GM21529 (cell line): ENCODE measurements around the gene IRAK3.
"Not testable (repeated sequence)": the region's sequence is repeated elsewhere in the genome, so short reads cannot be mapped to it uniquely, and the experiment has no call there.

ENCODE experiments used
- ATAC-seq: cut with Tn5 transposase; IDR thresholded peaks from one replicate; pipeline ENCODE4 v1.9.1; 2021; ENCODE audit not compliant: unreplicated experiment

Gene IRAK3

DNA sequence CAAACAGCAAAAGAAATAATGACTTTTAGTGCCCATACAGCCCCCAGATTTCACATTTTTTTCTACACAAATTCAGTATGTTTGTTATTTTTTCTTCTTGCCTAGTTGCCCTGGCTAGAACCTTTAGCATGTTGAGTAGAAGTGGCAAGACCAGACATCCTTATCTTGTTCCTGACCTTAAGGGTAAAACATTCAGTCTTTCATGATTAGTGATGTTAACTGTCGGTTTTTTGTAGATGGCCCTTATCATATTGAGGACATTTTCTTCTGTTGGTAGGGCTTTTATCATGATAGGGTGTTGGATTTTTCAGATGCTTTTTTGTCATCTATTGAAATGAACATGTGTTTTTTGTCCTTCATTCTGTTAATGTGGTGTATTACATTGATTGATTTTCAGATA lies 17.1 kb downstream of the IRAK3 start:
- ATAC-seq = no peak

DNA sequence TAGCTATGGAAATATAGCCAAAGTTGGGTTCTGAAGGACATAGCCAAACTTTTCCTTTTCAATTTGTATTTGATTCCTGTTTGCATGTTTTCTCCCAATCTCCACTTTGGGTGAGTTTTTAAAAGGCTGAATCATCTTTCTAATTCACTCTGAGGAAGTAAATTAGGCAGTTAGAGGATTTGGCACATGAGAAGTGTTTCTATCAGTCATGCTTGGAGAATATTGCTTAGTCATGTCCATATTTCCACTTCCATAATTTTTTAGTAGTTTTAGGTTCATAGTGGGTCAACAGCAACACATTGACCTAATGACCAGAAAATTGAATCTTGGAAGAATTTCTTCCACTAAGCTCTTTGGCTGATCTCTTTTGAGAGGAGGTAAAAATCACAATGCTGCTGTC lies 21.8 kb downstream of the IRAK3 start:
- no peak for ATAC-seq

DNA sequence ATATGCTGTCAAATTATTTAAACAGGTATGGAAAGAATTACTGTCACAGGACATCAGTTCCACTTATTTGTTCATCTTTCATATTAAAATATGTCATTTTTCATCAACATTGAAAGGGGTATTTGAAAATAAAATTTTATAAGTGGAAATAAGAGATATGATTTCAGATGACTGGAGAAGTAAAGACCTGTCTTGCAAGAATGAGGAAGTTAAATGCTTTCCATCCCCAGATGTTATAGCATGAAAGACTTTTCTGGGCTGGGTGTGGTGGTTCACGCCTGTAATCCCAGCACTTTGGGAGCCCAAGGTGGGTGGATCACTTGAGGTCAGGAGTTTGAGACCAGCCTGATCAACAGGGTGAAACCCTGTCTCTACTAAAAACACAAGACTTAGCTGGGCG lies 22.6 kb downstream of the IRAK3 start:
- not testable (repeated sequence) for ATAC-seq

DNA sequence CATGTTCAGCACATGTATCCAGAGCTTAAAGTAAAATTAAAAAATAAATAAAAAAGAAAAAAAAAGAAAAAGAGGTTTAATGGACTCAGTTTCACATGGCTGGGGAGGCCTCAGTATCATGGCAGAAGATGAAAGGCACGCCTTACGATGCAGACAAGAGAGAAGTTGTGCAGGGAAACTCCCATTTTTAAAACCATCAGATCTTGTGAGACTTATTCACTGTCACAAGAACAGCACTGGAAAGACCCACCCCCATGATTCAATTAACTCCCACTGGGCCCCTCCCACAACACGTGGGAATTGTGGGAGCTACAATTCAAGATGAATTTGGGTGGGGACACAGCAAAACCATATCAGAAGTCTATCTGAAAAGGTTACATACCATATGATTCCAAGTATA lies 24.0 kb downstream of the IRAK3 start:
- ATAC-seq = not testable (repeated sequence)

DNA sequence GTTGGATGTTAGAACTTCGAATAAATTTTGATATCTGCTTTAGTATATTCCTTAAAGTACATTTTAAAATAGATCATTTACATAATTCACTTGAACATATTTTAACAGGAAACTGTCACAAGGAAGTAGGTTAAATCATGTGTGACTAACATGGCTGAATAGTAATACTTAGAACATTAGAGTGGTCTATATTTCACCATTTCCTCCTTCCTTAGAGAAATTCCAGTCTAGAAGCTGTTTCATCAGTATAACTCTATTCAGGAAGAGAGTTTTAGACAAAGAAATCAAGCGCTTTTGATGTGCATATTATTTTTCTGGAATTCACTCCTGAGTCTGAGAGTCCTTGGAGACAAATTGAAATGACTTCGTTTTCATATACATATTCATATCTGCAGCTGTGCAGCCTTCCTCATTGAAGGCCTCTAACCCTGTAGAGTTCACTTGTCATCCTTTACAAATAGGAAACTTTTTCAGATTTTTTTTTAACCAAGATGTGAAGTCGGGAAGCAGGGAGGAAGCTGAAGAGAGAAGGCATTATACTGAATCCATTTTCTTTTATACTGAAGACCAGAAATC lies 28.4 kb downstream of the IRAK3 start:
- ATAC-seq = no peak

DNA sequence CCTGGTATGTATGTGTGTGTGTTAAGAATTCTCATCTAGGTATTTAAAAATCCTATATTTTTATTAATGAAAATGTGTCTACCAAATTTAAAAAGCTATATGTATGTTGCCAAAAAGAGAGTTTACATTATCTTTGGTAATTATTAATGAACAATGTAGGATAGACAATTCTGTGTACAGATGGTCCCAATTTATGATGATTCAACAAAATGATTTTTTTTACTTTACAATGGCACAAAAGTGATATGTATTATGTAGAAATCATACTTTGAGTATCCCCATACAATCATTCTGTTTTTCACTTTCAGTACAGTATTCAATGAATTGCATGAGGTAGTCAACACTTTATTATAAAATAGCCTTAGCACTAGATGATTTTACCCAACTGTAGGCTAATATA lies 39.4 kb downstream of the IRAK3 start:
- ATAC-seq = no peak

DNA sequence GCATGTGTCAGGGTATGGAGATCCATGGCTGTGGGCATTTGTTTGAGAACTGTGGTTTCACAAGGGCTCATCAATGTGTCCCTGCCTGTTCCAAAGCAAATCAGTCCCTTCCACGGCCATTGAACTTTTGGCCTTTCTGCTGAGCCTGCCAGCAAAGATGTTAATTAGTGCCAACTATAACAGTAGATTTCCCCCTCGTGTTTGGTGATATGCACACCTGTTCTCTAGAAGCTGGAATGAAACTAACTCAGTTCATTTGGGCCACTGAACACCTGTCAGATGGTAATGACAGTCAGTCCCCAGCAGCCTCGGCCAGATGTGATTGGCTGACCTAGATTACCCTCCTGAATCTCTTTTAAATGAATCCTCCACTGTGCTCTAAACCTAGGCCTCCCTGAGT lies 43.2 kb downstream of the IRAK3 start:
- peak; percentile 30 for ATAC-seq

DNA sequence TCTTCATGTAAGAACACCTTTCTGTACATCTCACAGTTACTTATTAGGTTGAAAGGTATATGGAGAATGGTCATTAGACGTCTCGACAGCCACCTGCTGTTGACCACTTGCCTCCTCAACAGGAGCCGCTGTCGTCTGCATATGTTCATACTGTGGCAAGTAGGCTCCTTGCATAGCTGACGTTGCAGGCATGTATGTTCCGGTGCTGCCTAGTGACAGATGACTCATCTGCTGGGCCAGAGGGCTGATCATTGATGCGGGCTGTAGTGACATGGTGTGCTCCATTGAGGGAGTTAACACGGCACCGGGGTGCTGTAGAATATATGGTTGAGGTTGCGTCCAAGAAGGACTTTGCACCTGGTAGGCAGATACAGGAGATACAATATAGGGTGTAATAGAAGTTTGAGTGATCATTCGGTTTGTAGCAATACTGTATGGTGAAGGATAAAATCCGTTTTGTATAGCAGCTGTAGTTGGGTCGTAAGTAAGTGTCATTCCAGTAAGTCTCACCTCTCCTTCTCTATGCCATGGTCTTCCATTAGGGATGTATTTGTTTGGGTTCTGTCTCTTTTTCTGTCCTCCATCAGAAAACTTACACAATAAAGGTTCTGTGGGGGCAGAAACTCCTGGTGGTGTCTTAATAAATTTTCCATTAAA lies 45.2 kb downstream of the IRAK3 start:
- peak; percentile 97 for ATAC-seq

DNA sequence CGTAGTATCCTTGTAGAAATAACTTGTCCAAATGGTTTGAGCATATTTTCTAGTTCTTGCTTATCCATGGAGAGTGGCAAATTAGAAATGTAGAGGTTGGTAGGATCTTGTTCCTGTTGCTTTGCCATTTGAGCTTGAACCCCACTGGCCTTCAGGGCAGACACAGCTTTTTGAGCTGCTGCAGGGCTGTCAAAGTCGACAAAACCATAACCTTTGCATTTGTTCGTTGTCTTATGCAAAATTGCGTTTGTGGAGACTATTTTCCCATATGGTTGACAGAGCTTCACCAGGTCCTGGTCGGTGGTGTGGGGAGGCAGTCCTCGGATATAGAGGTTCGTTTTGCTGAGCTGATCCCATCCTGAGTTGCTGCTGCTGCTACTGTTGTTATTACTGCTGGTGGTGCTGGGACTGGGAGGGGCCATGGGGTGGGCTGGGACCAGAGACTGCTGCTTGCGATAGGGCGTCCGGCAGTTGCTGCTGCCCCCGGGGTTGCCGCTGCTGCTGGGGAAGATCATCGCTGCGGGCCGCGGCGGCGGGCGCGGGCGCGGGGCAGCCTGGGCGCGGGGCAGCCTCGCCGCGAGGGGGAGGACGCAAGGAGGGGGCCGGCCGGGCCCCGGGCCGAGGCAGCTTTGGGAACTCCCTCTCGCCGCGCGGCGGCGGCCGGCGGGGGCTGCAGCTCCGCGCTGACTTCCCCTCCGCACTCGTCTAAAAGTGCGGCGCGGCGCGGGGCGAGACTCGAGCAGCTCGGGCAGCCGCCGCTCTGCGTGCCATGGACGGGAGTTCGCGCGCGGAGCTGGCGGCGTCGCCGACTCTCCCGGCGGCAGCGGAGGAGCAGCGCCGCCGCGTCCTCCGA lies 46.0 kb downstream of the IRAK3 start:
- peak; percentile 38 for ATAC-seq

DNA sequence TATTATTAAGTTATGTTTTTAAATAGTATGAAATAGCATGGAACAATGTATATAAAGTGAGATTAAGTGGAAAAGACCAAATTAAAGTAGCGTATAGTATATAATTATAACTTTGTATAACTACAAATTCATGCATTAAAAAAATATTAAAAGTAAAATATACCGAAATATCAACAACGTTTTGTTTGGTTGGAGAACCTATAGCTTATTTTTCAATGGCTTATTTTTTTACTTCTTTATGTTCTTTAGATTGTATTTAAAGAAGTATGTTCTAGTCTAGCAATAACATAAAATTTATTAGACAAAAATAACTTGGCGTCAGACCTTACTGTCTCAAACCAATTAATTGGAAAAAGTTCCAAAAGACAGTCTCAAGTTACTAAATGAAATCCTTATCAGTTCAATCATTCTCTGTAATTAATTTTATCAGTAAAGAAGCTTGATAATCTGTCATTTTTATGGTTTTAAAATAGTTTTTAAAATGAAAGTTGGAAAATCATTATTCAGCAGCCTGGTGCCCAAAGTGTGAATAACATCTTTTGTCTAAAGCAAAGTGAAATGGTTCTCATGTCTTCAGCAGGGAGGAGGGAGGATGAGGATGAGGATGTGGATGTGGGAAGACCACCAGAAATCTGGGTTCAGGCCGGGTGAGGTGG lies 46.7 kb downstream of the IRAK3 start:
- ATAC-seq = no peak

DNA sequence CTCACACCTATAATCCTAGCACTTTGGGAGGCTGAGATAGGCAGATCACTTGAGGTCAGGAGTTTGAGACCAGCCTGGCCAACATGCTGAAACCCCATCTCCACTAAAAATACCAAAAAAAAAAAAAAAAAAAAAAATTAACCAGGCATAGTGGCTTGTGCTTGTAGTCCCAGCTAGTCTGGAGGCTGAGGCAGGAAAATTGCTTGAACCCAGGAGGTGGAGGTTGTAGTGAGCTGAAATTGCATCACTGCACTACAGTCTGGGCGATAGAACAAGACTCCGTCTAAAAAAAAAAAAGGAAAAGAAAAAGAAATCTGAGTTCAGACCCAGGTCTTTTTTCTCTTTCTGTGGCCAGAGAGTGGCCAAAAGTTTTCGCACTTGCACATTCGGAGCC lies 47.3 kb downstream of the IRAK3 start:
- ATAC-seq = not testable (repeated sequence)

DNA sequence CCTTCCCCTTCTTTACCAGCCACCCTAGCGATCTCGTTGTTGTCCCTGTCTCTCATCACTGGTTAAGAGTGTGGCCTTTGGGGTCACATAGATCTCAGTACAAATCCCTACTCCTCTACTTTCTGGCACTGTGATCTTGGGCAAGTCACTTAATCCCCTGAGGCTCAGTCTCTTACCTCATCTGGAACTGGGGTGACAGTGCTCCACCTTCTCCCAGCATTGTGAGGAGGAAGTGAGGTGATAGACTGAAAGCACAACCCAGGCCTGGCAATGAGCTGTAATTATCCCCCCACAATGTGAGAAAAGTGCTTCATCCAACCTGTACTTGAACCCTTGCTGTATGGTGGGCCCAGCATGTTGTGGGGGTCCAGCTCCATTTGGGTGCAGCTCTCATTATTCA lies 48.0 kb downstream of the IRAK3 start:
- ATAC-seq = no peak

DNA sequence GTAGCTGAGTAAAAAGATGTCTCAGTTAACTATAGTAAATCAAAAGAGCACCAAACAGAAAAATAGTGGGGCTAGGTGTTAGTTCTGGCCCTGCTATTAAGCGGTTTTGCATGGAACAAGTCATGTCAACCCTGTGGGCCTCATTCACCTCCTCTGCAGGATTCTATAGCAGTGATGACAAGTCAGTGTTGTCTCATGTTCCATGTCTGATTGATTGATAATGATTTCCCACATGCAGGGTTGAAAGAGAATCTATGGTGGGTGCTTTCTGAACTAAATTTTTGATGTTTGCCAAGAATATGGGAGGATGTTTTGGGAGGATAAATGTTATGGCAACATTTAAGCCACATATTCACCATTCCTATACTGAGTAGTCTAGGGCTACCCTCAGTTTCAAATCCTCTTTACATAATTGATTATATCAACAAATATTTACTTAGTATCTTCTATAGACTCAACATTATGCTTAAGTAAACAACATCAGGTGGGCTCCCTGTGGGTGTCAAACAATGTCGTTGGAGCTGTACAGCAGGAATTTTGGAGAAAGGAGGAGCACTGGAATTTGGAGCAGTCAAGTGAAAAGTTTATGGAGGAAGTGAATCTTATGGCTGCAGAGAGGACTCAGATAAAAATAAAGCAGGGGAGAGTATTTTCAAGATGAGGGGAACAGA lies 48.6 kb downstream of the IRAK3 start:
- no peak for ATAC-seq

DNA sequence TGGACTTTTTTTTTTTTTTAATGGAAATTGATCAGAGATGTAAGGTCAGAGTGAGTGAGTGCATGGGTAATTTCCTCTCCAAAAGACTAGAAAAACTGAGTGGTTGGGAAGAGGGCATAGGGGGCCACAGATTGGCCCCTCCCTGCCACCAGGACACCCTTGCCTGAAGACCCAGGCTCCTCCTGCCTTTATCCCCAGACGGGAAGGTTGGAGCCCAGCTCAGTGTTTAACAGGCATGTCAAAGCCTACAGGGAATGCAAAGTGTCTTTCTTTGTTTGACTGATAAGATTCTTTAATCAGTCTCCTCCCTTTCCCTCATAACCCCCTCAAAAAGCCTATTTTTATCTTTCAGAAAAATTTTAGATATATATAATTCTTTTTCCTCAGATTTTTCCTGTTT lies 50.3 kb downstream of the IRAK3 start:
- no peak for ATAC-seq

DNA sequence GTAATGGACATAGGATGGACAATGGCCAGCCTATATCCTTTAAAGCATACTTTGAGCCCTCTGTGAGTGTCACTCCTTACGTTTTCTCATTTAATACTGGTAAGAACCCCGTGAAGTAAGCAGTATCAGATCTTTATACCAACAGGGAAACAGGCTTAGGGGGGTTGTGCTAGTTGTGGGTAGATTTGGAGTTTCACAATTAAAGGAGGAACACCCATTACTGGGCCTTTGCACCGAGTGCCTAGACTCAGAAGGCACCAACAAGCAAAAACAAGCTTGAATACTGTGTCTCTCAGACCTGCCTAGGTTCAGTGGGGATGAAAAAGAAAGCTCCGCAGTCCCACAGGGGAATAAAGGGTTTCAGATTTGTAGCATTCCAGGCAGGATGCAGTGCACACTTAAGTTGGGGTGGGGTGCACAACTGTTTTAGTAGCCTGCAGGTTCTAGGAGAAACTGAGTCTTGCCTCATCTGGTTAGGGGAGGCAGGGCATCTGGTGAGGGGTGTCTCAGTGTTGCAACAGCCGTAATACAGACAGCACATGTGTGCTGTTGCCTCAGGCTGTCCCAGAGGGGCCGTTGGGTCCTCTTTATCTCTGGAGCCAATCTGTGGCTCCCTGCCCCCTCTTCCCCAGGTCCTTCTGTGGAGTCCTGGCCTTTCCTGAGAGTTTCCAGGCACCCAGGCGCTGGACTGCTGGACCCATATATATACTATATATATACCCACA lies 51.2 kb downstream of the IRAK3 start:
- no peak for ATAC-seq

DNA sequence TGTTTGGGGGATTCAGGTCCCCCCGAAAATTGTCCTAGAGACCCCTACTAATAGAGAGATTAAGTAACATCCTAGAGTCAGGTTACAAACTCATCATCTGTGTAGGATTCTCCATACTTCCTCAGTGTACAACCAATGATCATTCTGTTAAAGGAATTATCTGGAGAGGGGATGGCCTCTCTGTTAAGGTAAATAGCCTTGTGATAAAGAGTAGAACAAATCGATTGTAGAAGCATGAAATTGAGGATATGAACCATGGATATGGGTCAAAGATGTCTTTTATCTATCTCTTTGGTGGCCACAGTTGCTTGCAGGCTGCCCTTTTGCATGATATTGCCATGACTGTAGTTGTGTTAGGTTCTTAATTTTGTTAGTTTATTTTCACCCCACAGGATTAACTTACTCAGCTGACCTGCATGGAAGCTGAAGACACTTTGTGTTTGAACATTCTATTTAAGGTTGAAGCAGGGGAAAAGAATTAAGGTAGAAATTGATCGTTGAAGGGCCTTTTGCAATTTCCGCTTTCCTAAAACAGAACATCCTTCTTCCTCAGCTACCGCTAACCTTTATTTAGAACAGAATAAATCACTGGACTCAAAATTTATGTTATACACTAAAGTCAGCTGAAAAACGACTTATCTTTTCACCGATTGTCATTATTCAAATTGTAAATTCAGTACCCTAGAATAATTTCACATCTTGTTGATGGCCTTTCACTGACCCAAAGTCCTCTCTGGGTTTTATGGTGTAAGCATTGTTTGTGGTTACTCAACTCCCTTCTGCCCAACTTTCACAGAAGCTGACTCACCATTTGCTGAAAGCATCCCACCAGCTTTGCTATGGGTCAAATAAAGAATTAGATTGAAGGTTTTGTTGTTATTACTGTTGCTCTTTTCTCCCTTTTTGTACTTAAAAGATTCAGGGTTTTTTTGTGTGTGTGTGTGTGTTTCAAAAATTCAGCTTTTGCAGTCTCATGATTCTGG lies 52.3 kb downstream of the IRAK3 start:
- ATAC-seq = no peak

DNA sequence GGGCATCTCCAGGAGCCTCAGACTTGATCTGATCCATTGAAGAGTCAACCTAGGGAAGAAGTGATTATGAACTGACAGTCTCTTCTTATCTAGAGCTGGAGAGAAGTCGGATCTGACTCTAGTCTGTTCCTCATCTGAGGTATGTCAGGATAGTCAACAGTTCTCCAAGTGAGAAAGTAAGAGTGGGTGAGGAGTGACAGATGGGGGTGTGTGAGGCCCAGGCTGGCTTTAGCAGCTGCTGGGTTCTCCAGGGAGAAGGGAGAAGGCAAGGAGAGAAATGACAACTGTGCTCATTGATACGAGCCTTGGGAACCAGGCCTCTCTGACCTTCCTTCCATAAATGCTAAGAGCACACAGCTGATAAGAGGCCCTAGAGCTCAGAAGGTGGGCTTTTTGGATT lies 53.3 kb downstream of the IRAK3 start:
- no peak for ATAC-seq

DNA sequence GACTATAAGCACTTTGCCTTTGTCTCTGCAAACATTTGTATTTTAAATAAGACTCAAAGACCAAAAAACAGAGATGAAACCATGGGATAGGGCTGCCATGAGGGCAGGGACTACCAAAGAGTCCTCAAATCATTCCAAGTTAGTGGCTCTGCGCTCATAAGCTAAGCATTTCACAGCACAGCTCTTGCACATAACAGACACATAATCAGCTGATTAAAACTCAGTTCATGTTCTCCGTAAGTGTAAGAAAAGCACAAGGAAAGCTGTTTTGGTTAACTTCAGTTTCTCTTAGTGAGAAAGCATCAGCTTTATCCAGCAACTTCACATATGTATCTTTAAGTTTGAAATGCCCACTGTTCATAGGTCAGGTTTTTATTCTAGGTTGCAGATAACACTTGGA lies 54.9 kb downstream of the IRAK3 start:
- no peak for ATAC-seq

DNA sequence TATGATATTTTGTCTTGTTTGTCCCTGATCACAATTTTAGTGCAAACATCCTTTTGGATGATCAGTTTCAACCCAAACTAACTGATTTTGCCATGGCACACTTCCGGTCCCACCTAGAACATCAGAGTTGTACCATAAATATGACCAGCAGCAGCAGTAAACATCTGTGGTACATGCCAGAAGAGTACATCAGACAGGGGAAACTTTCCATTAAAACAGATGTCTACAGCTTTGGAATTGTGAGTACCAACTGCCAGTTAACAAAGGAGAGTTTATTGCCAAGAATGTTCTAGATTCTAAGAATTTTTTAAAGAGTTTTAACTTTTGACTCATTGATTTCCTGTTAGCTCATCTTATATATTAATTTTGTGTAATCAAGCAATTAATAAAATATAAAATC lies 55.4 kb downstream of the IRAK3 start:
- ATAC-seq = no peak
